ENCODE measurements around the gene CILP2.
A peak's percentile ranks its signal among the peaks of the same experiment; 100 is the strongest.

CILP2 gene

DNA sequence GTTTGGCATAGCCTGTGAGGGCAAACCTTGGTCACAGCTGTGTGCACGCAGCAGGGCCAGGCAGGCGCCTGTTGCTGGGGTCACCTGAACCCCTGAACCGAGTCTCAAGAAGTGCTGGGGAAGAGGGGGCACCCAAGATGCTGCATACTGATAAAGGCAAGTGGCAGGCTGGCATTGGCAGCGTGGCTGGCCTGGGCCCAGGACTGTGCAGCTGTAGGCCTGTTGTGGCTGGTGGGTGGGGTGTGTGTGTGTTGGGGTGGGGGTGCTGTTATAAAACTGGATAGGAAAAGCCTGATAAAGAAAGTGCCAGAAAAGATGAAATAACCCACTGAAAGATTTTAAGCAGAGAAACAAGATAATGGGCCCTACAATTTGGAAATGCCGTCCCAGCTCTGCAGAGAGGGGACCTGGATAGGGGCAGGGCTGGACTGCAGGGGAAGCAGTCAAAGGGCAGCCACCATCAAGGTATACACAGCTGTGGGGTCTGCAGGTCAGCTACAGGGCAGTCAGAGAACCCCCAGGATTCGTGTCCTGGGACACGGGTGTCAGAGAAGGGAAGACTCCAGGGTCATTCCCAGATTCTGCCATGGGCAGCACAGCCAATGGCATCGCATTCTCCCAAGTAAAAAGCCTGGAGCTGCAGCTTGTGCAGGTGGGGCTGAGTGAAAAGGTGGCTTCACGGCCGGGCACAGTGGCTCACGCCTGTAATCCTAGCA lies 33.2 kb downstream of the CILP2 start:
- no peak for DNase-seq

DNA sequence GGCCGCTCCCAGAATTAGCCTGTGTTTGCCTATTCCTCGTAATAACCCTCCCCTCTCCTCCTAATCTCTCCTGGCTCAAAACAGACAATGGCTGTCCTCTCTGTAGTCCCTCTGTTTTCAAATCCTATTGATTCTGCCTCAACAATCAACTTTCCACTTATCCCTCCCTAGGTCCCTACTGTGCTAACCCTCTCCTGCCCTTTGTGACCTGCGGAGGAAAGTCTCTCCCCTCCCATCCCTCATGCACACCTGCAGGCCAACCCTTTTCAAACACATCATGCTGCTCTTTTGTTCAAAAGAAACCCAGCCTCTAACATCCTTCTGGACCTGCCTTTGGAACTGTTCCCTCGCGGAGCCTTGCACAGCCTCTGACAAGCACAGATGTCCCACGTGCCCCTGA lies 37.3 kb downstream of the CILP2 start:
- DNase-seq: no peak

DNA sequence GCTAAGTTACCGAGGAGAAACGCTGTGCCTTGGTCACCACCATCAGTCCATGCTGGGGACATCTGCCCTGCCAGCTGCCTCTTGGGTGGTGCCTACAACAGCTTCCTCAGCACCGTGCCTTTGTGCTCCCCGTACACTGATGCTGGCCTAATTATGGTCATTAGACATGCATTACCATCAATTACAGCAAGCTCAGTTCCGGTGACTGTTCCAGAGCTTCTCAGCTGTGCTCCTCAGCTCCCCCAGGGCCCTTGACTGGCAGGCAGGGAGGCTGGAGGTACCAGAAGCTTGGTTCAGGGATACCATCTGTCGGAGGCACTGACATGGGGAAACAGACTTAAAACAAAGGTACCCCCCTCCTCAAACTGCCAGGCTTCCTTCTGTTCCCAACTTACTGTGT lies 40.2 kb downstream of the CILP2 start:
- no peak for DNase-seq

DNA sequence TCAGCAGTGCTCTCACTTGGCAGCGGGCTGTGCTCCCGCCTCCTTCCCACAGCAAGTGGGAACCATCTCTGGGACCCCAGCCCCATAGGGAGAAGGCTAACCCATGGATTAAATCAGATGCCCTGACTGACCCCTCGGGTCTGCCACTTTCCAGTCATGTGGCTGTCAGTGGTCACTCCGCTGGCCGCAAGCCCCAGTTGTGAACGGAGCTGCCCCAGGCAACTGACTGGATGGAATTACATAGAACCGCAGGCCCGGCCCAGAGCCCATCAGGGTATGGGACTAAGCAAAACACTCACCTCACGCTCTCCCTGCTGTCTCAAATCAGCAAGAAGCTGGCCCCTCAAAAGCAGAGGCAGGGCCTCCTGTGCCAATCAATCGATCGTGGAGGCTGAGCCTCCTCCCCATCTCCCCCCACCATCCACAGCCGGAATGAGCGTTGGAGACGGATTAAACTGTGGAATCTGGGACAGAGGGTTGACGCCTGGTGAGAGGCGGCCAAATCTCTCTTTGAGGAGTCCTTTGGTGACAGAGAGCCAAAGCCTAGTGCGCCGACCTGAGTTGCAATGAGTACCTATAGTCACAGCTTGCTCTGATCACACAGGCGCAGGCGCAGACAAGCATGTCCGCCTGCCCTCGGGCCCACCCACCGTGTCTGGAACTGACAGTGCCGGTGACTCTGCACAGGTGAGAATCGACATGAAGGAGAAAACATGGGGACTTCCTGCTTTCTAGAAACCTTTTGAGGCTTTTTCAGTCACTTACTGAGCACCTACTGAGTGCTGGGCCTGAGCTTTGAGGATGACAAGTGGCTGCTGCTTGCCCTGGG lies 41.7 kb downstream of the CILP2 start:
- no peak for DNase-seq

DNA sequence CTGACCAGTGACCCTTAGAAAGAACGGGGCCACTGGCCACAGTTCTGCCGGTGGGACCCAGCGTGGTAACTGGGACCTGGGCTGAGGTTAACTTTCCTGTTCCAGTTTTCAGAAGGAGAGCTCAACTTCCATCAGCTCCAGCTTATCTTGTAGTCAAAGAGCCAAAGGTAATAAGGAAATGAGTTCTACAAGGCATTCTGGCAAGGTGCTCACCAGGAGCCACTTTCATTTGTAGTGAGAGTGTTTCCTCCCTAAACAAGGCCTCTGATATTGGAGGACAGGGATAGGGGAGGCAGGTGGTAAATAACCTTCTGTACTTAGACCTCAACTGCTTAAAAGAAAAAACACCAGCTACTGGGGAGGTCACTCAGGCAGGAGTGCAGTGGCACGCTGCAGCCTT lies 42.4 kb downstream of the CILP2 start:
- no peak for DNase-seq

DNA sequence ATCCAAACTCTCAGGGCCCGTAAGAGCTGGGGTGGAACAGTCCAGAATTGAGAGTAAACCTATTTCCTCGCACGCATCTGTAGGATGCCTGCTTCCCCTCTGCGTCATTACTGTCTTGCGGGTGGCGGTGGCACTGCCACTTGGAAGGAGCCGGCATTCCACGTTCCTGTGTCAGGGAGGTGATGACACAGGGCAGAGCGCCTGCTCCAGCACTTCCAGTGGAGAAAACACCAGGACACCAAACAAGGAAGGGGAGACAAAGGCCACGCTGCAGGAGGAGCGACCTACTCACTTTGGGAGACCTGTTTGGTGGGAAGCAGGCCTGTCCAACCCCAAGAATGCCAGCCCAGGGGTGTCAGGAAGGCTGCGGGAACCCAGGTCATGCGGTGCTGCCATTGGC lies 43.3 kb downstream of the CILP2 start:
- no peak for DNase-seq

DNA sequence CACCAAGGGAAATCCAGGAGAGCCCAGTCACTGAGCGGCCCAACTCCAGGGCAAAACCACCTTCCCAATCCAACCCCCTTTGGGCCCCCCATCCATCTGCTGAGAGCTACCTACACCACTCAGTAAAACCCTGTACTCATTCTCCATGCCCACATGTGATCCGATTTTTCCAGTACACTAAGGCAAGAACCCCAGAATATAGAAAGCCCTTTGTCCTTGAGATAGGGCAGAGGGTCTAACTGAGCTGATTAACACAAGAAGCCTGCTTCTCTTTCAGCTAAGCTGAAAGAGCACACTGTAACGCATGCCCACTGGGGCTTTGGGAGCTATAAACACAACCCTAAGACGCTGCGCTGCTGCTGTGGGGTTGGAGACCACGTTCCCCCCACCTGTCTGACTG lies 44.4 kb downstream of the CILP2 start:
- no peak for DNase-seq

DNA sequence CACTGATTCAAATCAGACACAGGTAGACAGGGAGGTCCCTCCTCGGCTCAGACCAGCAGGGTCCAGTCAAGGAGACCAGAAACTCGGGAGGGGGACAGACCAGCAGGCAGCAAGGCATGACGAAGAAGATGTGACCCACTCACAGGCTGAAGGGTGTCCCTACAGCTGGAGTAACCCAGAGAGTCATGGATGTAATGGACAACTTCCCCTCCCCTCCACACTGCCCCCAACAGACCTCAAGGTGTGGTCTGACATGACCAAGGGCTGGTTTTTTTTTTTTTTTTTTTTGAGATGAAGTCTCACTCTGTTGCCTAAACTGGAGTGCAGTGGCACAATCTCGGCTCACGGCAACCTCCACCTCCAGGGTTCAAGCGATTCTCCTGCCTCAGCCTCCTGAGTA lies 46.3 kb downstream of the CILP2 start:
- DNase-seq: no peak

DNA sequence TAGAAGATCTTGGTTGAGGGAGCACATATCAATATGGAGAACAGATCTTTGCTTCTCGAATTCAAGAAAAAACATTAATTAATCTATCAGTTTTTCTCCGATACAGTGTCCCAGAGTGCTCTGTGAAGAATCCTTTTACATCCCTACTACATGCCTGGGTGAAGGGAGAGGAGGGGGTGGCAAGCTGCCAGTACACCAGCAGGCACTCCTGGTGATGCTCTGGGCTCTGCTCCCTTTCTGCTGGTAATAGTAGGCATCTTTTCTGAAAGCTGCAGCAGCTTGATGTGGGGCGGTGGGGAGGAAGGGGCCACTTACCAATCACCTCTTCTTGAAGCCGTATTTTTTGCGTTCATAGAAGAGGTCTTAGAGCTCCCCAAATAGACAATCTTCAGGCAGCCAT lies 49.7 kb downstream of the CILP2 start:
- no peak for DNase-seq

DNA sequence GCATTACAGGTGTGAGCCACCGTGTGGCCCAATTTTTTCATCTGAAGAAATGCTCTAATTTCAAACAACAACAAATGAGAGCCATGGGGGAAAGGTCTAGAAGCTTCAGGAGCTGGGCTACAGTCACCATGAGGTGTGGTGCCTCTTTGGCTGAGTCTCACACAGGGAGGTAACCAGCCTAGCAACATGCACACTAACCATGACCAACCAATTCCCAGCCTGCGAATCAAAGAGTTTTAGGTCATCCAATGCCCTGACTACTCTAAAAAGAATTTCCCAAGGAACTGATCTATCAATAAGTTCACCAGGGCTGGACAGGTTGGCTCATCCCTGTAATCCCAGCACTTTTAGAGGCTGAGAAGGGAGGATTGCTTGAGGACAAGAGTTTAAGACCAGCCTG lies 50.5 kb downstream of the CILP2 start:
- DNase-seq: no peak

DNA sequence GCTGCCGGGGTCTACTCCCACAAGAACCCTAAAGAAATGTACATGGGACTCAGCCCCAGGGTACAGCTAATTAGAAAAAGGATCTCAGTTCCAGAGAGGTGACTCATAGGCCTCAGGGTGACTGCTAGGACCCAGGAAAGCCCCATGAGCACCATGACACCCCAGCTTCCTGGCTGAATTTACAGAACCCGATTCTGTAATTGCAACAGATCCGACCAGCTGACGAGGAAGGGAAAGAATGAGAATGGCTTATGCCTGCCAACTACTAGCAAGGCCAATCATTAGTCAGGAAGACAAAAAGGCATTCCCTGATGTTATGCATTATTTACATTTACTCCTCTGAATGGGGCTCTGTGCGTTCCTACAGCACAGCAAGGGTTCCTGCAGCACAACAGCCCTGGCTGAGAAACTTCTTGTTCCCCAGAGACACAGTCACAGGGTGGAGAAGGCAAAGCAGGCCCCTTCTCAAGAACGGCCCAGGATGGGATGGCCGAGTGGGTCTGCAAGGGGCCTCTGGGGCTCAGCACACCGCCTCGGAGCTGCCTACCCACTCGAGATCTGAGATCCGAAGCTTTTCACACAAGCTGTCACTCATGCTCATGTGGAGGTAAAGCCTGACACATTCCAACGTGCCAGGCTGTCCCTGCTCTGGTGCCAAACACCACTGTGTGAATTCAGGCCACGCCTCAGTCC lies 53.2 kb downstream of the CILP2 start:
- peak; percentile 59 for DNase-seq

DNA sequence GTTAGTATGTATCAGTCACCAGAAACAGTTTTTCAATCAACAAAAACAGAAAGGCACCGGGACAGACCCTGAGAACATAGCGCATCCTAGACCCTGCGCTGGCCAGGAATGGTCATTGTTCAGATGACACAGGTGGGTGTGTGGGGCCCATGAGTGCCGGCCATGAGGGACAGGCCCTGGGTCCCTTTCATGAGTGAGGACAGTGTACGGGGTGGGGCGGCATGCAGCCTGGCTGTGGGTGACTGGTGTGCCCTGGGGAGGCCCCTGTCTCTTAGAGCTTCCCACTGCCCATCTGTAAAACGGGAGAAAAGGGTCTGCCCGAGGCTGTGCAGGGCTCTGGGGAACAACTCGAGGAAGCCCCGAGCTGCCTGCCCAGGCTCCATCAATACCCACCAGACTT lies 54.6 kb downstream of the CILP2 start:
- no peak for DNase-seq

DNA sequence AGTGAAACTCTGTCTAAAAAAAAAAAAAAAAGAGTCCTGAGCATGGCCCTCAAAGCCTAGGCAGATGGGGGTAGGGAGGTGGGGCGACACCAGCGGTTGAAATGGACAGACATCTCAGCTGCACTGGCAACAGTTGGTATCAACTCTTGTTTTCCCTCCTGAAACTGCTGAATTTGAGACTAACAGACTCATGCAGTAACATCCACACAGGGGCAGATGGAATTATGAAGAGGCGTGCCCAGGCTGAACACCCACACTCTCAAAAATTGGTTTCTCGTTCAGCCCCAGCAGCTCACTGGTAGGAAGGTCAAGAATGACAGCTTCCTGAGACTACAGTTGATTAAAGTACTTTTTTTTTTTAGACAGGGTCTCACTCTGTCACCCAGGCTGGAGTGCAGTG lies 56.3 kb downstream of the CILP2 start:
- no peak for DNase-seq

DNA sequence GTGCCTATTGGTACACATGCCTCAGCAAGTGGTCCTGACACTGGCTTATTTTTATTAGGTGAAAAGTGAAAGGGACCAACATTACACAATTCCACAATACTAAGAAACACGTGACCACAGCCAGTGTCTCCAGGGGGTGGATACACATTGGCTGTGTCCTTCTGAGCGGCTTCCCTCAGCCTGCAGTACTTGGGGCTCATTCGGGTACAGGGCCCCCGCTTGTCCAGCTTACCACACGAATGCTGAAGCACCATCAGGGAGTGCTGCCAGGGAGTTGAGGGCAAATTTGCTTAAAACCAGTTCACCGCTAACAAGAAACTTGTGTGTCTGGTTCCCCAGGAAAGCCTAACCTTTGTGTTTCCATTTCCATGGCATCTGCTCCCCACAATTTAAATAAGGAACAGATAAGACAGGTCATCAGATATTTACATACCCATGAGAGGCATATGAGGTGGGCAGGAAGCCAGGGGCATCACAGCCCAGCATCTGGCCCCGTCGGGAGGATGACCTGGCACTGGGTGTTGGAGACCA lies 57.2 kb downstream of the CILP2 start:
- no peak for DNase-seq
